GM19193 (cell line): ENCODE measurements around the gene NDUFS7.

Experiments used
- POLR2A ChIP-seq: IDR thresholded peaks from 4 replicates; pipeline ENCODE4 v1.6.1; 2011; ENCODE audit not compliant: insufficient read depth, insufficient read length; ENCODE audit errors: extremely low read depth

The NDUFS7 gene

DNA sequence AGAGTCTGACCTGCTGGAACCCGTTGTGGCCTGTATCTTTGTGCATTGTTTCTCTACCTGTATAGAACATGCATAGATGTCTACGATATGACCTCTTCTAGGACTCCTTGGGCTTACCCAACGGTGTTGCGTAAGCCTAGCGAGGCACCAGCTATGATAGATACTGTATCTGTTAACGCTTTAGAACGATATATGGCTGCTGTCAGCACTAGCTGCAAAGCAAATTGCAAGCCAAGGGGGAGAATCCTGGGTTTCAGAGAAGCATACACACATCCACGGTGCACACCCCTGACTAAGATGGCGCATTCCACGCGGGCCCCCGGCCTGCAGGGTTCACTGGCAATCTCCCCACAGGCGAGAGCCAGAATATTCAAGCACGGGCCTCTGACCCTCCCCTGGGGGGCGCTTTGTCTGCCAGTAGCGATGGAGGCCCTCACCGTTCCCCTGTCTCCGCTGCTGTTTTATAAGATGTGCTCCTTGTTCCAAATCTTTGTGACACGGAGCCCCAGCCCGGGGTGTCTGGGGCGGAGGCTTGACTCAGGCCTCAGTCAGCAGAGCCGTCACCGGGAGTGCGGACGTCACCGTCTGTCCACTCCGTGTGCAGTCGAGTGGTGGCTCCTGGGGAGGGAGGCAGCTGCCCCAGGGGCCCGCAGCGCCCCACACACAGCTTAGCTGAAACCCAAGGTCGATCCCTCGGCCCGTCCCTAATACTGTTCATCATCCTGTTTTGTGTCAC, 41.6 kb downstream of the NDUFS7 start:
- TF ChIP-seq POLR2A: no peak

DNA sequence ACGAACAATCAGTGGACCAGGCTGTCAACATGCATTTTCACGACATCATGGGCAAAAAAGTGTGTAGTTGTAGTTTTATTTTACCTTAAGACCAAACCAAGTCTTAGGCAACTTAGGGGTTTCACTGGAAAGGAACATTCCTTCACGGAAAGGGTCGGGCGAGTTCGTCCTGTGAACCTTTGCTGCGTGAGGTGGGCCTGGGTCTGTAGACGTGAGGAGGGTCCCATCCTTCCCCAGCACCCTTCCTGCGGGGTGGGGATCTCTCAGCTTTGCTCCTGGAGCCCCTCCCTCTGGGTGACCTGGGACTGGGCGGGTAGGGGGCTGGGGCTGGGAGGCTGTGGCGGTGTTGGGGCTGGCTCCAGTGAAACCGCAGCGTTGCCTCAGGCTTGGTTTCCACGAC, 42.2 kb downstream of the NDUFS7 start:
- no peak for TF ChIP-seq POLR2A

DNA sequence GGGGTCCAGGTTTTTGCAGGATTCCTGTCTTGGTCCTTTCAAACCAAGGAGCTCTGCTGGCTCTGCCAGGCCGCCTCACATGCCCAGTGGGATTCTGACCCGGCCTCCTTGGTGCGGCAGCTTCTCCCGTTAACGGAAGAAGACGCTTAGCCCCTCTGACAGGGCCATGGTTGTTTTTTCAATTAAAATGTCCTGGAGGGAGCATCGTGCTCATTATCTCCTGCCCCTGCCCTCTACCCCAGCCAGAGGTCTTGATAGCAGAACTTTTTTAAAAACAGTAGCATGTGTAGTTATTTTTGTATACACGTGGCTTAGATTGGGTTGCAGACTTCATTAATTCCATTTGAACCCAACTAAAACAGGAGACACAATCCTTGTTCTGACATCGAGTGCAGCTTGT, 43.0 kb downstream of the NDUFS7 start:
- TF ChIP-seq POLR2A: no peak

DNA sequence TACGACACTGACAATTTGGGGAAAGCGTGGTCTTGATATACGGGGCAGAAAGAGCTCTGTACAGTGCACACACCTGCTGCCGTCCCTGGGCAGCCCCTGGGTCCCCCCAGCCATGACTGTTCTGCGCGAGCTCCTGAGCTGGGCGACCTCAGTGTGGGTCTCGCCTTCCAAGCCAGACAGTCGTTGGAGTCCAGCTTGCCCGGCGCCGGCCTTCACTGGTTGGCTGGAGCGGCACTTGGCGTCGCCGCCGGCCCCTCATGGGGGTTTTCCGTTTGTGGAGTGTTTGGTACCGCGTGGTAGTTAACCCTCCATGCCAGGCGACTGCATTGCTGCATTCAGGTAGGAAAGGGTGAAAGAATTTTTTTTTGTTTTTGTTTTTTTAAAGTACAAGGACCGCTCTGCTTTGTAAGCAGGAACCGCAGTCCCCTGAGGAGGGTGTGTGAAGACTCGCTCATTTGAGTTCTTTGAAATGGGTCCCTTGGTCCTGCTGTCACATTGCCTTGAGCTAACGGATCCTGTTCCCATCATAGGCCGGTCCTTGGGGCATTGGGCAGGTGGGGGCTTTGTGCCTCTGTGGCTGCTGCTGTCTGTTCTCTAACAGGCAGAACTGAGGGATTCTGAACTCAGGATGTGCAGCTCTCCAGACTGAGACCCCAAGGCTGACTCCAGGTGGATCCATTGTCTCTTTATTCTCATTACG, 43.7 kb downstream of the NDUFS7 start:
- TF ChIP-seq POLR2A: no peak

DNA sequence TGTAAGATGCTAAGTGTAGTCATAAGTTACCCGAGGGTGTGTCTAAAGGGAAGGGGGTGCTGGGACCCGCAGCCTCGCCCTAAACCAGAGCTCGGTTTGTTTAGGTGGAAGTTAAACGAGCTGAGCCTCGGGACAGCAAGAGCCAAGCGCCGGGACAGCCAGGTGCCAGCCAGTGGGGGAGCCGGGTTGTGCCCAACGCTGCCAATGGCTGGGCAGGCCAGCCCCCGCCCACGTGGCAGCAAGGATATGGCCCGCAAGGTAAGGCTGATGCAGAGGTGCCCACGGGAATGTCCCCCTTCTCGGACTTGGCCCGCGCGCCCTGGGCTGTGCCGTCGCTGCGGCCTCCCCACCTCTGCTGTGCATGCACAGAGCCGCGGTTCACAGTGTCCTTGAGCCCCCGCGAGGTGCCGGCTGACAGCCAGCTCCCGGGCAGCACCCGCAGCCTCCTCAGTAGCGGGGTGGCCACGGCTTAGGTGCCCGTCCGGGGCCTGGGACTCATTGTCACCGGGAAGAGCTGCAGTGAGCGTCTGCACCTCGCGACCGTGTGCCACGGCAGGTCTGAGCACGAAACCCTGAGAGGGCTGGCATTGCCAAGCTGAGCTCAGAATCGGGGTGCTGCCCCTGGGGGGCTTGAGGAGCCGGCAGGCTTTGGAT, 45.2 kb downstream of the NDUFS7 start:
- TF ChIP-seq POLR2A: no peak

DNA sequence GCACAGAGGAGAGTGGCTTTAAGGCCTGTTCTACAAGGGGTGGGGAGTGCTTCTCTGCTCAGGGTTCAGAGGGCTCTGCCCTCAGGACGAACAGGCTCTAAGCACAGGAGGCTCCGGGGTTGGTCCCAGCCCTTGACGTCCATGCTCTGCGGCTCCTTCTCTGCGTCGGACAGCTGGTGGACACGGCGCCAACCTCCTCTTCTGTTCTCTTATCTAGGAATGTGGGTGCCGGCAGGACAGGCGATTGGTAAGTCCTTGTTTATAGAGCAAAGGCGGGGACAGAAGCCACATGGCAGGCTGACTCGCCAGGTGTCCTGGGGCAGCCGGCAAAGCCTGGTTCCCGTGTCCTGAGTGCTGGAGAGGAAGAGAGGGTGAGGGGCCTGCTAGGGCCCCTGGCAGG, 46.0 kb downstream of the NDUFS7 start:
- no peak for TF ChIP-seq POLR2A

DNA sequence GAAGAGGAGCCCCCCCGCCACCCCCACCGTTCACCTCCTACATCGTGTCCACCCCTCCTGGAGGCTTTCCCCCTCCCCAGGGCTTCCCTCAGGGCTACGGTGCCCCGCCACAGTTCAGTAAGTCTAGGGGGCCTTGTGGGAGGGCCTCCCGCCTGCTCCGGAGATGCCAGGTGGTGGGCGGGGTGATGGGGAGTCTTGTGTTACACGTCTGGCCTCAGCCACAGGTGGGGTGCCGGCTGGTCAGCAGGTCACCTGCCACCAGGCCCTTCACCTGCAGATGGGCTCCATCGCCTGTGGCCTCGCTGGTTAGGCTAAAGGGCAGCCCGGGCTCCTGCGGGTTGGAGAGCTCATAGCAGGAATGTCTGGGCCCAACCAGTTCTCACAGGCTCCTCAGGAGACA, 46.5 kb downstream of the NDUFS7 start:
- no peak for TF ChIP-seq POLR2A

DNA sequence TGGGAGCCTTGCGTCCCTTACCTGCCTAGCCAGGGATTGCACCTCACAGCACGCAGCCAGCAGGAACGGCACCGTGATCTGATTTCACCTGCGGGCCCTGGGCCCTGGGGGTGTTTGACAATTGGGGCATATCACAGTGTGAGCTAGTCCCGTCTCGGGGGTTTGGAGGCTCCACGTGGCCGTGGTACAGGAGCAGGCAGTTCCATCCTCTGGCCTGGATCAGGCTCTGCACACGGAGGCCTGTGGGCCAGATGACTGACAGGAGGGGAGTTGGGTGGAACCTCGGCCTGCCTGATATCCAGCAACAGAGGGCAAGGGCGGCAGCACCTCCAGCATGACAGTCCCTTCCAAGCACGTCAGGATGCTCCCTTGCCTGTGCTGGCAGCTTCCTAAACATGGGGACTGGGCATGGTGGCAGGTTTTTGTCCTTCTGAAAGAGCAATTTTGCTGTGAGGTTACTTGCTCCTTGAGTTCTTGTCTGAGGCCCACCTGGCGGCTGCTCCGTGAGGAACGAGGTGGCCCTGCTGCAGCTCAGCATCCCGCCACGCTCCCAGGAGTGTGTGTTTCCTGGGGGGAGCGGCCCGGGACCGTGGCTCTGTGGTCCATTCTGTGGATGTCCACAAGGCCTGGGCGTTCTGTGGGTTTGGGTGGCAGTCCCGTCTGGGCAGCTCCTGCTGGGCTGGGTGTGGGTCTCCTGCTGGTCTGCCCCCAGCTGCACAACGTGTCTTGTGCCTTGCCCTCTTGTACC, 48.2 kb downstream of the NDUFS7 start:
- no peak for TF ChIP-seq POLR2A

DNA sequence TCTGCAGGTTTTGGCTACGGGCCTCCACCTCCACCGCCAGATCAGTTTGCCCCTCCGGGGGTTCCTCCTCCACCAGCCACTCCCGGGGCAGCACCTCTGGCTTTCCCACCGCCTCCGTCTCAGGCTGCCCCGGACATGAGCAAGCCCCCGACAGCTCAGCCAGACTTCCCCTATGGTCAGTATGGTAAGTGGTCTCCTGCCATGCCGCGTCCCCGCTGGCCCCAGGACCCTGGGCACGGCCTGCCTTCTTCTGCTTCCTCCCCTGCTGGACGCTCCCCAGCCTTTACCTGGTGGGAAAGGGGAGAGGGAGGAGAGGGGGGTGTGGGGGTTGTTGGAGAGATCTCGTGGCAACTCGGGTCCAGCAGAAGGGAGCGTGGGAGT, 48.8 kb downstream of the NDUFS7 start:
- TF ChIP-seq POLR2A: no peak

DNA sequence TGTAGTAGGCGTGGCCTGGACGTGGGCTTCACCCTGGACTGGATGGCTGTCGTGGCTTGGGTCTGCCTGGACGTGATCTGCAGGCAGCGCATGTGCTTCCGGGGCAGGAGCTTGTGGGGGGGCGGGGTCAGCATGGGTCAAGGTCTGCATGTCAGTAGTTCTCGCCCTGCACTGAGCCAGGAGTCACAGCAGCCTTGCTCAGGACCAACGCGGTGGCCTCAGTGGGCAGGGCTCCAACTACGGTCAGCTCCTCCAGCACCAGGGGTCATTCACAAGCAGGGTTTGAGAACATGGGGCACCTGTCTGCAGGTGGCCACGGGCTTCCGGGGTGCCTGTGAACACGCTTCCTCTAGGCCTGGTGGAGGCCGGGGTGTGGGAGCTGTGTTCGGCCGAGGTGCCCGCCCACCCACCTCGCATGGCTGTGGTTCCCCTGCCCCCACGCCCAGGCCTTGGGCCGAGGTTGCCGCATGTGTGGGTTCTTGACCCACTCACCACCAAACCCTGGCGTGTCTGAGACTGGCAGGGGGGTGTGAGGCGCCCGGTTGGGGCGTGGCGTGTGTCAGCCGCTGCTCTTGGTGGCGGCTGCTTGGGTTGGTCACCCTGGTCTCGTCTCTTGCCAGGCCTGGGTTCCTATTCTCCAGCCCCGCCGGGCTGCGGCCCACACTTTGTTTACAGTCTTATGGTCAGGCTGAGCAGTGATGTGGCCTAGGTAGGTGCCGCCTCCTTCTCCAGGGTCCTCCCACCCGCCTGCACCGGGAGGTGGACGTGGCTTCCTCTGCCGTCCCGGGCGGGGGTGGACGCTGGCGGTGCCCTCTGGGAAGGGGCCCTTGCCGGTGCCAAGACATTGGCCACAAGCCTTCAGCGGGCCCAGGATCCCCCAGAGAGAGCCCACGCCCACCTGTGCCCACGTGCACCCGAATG, 49.7 kb downstream of the NDUFS7 start:
- no peak for TF ChIP-seq POLR2A

DNA sequence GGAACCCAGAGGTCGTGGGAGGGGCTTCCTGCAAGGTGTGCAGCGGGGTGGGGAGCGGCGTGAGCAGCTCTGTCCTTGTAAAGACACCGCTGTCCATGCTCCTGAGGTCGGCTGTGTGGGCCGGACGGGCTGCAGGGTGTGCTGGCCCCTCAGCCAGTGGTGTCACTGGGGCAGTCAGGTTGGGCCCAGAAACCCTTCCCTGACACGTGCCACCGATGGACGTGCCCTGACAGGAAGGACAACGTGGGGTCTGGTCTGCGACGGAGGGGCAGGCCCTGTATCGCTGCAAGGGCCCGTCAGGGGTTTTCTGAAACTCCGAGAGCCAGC, 50.3 kb downstream of the NDUFS7 start:
- TF ChIP-seq POLR2A: no peak

DNA sequence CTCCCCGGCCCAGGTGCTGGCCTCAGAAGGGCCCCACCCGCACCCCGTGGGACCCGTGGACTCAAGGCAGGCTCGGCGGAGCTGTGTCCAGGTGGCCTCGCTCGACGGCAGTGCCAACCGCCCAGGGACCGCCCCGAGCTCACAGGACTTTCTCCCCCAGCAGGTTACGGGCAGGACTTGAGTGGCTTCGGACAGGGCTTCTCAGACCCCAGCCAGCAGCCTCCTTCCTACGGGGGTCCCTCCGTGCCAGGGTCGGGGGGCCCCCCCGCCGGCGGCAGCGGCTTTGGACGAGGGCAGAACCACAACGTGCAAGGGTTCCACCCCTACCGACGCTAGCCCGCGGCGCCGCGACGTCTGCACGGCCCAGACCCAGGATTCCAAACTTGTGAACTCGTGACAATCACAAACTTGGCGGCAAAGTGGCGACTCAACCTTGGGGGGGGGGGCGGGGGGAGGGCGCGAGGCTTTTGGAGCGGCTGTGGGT, 50.9 kb downstream of the NDUFS7 start:
- no peak for TF ChIP-seq POLR2A

DNA sequence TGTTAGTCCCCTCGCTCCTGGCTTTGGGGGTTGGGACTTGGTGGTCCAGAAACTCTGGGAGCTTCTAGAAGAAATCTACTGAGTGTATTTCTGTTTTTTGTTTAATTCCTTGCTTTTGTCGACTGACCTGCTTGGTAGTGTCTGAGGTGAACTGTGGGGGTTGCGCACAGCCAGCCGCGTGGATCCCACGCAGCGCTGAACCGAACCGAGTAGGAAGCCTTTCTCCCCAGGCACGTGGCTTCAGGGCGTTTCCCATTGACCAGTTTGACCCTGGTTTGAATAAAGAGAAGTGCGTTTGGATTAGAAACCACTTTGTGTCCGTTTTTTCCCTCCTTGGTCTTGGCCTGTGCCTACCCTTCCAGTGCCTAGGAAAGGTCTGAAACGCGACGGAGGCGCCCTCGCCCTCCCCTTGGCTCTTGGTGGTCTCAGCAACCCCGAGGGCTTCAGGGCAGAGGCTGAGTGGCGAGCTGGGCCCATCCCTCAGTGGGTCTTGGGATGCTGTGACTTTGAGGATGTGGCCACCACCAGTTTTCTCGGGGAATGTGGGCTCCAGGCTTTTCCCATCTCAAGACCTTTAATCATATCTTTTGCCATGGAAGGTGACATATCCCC, 51.8 kb downstream of the NDUFS7 start:
- TF ChIP-seq POLR2A: no peak

DNA sequence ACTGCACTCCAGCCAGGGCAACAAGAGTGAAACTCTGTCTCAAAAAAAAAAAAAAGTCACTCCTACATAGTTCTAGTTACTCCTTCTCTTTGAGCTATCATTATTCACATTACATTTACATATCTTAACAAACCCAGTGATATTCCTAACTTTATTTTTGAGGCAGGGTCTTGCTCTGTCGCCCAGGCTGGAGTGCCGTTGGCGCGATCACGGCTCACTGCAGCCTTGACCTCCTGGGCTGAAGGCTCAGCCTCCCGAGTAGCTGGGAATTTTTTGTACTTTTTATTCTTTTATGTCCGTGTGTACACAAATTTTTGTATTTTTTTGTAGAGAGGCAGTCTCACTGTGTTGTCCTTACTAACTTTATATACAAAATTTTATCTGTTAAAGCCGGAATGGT, 53.9 kb downstream of the NDUFS7 start:
- TF ChIP-seq POLR2A: no peak

DNA sequence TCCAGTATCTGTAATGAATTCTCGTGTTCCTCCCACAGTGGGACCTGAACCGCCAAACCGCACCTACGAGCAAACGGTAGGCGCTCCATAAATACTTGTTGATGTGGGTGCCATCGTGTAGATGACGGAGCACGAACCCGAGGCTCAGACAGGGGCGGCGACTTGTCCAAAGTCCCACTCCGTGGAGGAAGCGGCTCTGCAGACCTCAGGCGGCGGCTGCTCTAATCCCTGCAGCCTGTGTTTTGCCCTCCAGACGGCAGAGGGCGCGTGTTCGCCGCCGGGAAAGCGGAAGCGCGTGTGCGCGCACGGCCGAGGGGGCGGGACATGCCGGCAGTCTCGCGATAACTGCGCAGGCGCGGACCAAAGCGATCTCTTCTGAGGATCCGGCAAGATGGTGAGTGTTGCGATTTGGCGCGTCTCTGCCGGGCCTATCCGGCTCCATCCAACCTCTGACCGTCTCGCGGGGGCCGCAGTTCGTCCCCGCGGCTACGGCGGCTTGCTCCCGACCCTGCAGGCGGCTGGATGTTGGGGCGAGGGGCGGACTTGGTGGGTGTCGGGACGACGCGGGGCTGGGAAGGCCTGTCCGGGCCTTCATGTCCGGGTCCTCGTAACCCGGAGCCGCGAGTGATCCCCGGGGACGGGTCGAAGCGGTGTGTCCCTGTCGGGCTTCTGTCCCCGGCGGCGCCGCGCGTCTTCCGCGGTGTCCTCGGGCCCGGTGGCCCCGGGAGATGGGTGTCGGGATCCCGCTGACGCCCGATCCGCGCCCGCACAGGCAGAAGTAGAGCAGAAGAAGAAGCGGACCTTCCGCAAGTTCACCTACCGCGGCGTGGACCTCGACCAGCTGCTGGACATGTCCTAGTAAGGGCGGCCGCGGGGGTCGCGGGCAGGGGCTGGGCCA, 54.6 kb downstream of the NDUFS7 start, which contains the start of gene RPS15:
RPS15 (plus strand) TSS at position 362 of the 898 bp plus-strand sequence; CDS start at position 392, 30 bp downstream.
- TF ChIP-seq POLR2A: peak; percentile 99
